Activated T-cell treated with anti-CD3 and anti-CD28 coated beads for 1 hour (primary cell): ENCODE results near the gene CD207.
"Not testable (repeated sequence)": the region's sequence is repeated elsewhere in the genome, so short reads cannot be mapped to it uniquely, and the experiment has no call there.

Experiments used
- DNase-seq: peaks from one replicate; pipeline ENCODE4 v3.0.0-alpha.2; 2020; ENCODE audit warnings: low read depth

The CD207 gene

DNA sequence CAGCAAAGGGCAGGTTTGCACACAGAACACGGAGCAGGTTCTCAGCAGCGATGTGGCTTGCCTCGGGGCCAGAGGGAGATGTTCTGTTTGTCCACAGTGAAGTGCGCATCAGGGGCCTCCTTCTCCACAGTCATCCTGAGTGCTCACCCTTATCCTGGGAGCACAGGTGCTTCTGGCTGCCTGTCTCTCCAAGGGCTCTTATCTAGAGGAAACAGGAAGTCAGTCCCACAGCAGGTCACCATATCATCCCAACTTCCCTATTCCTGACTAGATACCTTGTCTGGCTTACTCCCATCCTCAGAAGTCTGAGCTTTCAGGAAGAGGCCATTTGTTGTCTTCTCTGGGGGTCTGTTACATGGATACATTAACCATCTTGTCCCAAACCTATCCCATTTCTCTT lies at the start of gene CD207:
TSS of gene CD207 (minus strand) at position 174 of the 400 bp plus-strand sequence. CDS start at position 134, 40 bp downstream.
- no peak for DNase-seq

DNA sequence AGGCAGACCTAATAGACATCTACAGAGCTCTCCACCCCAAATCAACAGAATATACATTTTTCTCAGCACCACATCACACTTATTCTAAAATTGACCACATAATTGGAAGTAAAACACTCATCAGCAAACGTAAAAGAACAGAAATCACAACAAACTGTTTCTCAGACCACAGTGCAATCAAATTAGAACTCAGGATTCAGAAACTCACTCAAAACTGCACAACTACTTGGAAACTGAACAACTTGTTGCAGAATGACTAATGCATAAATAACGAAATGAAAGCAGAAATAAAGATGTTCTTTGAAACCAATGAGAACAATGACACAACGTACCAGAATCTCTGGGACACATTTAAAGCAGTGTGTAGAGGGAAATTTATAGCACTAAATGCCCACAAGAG lies 42.9 kb upstream of the CD207 start:
- not testable (repeated sequence) for DNase-seq

- DNase-seq = not testable (repeated sequence)
Measured at GRCh38 chr2:70876138-70876537, 40.5 kb upstream of the CD207 start.

- DNase-seq = no peak
Measured at GRCh38 chr2:70873541-70873940, 37.9 kb upstream of the CD207 start.

GRCh38 chr2:70871398-70872211 lies 36.0 kb upstream of the CD207 start:
- peak; percentile 77 for DNase-seq

- no peak for DNase-seq
Measured at GRCh38 chr2:70870790-70871189, 35.2 kb upstream of the CD207 start.

DNA sequence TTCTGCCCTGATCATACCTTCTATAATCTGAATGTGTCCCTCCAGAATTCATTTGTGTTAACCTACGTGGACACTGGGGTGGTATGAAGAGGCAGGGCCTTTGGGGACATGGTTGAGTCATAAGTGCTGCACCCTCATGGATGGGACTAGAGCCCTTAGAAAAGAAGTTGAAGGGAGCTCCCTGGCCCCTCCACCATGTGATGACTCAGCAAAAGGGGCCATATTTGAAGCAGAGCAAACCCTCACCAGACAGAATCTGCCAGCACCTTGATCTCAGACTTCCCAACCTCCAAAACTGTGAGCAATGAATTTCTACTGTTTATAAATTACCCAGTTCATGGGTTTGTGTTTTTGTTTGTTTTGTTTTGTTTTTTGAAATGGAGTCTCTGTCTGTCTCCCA lies 33.4 kb upstream of the CD207 start:
- DNase-seq = no peak

- peak; percentile 59 for DNase-seq
Measured at GRCh38 chr2:70861777-70862625, 26.4 kb upstream of the CD207 start.

DNA sequence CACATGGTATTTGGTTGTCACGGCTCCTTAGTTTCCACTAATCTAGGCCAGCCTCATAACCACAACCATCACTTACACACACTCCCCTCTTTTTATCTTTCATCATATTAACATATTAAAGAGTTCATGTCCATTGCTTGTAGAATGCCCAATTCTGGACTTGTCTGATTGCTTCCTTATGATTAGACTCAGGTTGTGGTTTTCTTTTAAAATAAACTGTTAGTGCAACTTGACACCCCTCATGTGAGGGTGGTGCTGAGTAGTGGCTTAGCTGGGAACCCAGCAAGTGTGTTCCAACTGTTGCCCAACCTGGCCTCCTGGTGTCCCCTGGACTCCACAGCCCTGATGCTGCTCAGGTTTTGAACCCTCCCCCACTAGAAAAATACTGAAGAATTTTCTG lies 20.1 kb upstream of the CD207 start:
- DNase-seq = no peak

DNA sequence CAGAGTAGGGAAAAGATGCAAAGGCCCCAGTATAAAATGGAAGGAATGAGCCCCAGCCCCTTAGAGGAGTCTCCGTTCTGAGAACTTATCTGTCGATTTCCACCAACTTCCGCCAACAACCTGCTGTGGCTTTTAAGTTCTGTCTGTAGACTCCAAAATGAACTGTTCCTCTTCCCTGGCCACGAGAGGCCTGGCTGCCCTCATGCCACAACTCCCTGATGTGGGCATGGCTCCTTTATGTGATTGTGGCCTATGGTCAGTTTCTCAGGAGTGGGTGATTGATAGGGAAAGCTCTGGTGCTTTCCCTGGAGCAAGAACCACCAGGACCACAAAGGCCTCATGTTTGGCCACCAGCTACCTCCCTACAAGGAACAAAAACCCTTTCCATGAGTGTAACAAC lies 18.8 kb upstream of the CD207 start:
- DNase-seq = no peak

GRCh38 chr2:70852824-70853223 lies 17.2 kb upstream of the CD207 start:
- DNase-seq = no peak

GRCh38 chr2:70851704-70852103 lies 16.1 kb upstream of the CD207 start:
- DNase-seq = no peak

DNA sequence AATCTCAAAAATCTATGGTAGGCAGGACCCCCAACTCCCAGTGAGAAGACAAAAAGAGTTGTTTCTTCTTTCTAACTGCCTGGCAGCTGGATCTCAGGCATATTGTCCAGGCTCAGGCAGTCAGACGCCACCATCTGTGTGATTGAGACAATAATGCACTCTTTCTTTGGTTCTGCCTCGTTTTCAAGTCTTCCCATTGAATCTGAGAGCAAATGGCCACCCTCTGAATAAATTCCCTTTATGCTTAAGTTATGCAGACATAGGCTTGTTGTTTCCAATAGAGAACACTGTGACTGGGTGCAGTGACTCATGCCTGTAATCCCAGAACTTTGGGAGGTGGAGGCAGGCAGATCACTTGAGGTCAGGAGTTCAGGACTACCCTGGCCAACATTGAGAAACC lies 15.3 kb upstream of the CD207 start:
- DNase-seq = no peak

DNA sequence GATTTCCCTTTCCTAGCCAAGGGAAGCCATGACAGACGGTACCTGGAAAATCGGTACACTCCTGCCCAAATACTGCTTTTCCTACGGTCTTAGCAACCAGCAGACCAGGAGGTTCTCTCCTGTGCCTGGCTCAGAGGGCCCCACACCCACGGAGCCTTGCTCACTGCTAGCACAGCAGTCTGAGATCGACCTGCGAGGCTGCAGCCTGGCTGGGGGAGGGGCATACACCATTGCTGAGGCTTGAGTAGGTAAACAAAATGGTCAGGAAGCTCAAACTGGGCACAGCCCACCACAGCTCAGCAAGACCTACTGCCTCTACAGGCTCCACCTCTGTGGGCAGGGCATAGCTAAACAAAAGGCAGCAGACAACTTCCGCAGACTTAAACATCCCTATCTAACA lies 6.8 kb upstream of the CD207 start:
- DNase-seq = no peak

GRCh38 chr2:70837980-70838925 lies 2.6 kb upstream of the CD207 start:
- no peak for DNase-seq

GRCh38 chr2:70834881-70835280 lies 735 bp downstream of the CD207 start:
- DNase-seq = no peak

GRCh38 chr2:70834106-70834505 lies 1.5 kb downstream of the CD207 start:
- no peak for DNase-seq

DNA sequence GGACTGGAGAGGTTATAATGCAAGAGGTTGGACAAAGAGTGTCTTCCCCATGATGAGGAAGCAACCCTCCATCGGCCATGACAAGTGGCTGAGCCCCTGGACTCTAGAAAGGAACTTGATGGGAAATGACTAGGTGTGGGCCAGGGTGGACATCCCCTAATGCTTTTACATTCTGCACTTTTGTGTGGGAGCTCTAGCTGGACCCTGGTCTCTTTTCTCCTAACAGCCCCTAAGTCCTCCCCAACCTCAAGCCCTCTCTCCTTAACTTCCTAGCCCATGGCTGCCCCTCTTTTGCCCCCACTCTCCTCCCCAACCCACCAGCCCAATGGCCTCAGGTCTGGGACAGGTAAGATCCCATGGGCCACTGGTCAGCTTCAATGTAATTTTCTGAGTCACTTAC lies 2.4 kb downstream of the CD207 start:
- DNase-seq = no peak

- no peak for DNase-seq
Measured at GRCh38 chr2:70832386-70832785, 3.2 kb downstream of the CD207 start.

- DNase-seq = no peak
Measured at GRCh38 chr2:70831861-70832260, 3.8 kb downstream of the CD207 start.

DNA sequence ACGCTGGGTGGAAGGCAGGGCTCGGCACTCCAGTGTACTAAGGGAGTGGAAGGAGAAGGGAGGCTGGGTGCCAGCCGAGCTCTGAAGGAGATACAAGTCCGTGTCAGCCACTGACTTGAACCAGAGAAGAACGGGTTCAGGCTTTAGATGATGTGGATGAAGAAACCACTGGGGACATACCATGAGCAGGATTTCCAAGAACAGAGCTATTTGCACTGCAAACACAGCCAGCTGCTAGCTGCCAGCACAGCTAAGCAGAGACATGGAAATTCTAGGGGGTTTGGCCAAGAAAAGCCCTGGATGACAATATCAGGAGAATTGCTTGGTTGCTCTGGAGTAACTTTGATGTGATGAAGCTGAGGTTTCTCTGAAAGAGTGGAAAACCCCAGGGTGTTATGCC lies 5.2 kb downstream of the CD207 start:
- no peak for DNase-seq

DNA sequence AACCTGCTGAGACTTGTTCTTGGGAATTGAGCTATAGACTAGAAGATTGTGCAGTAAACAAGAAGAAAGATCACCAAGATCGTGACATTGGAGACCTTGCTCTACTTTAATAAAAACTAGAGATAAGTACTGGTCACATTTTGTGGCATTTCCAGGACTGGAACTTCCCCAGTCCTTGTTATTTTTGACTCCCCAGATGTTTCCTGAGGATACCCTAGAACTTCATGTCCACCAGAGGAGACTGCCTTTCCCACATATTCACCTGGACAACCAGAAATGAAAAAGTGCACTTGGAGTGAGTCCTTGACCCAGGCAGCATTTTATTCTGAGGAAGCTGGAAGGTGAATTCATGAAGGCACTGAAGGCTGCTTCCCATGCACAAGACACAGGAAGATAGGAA lies 5.7 kb downstream of the CD207 start:
- no peak for DNase-seq
